Neural progenitor cell (in vitro differentiated cells): ENCODE data around the gene SLC22A15. TPM values are rescaled to one million over a fixed set of nuclear protein-coding genes. Genes with fewer than 3 reads are reported as not detected.

Source experiments
- DNase-seq: peaks from one replicate; pipeline ENCODE4 v3.0.0-alpha.2; 2016; ENCODE audit warnings: low spot score
- H2AFZ ChIP-seq: fragments of 200-600 bp; sonication (generic); replicated peaks from 2 replicates; pipeline ENCODE4 v1.6.1; 2016; ENCODE audit warnings: antibody characterized with exemption
- H3F3A ChIP-seq: fragments of 200-600 bp; sonication (generic); 2 replicates; pipeline ENCODE4 v1.6.1; 2016; ENCODE audit warnings: antibody characterized with exemption, low read depth
- H3K27ac ChIP-seq: fragments of 200-600 bp; sonication (generic); 2 replicates; pipeline ENCODE4 v1.5.1; 2016; ENCODE audit warnings: mild to moderate bottlenecking
- H3K27me3 ChIP-seq: fragments of 200-600 bp; sonication (generic); 2 replicates; pipeline ENCODE4 v1.6.1; 2016; ENCODE audit warnings: mild to moderate bottlenecking, moderate library complexity
- H3K36me3 ChIP-seq: fragments of 200-600 bp; sonication (generic); 2 replicates; pipeline ENCODE4 v1.5.1; 2016
- H3K4me1 ChIP-seq: fragments of 200-600 bp; sonication (generic); 2 replicates; pipeline ENCODE4 v1.6.1; 2016; ENCODE audit warnings: mixed run types
- H3K4me2 ChIP-seq: fragments of 200-600 bp; sonication (generic); 2 replicates; pipeline ENCODE4 v1.6.1; 2016
- H3K4me3 ChIP-seq: fragments of 200-600 bp; sonication (generic); 2 replicates; pipeline ENCODE4 v1.5.1; 2016
- H3K79me2 ChIP-seq: fragments of 200-600 bp; sonication (generic); 2 replicates; pipeline ENCODE4 v1.6.1; 2016; ENCODE audit warnings: low read depth
- H3K9ac ChIP-seq: fragments of 200-600 bp; sonication (generic); 2 replicates; pipeline ENCODE4 v1.6.1; 2016
- H3K9me3 ChIP-seq: fragments of 200-600 bp; sonication (generic); 2 replicates; pipeline ENCODE4 v1.5.1; 2016; ENCODE audit warnings: low read depth
- H4K20me1 ChIP-seq: fragments of 200-600 bp; sonication (generic); 2 replicates; pipeline ENCODE4 v1.6.1; 2016; ENCODE audit warnings: low read depth
- H3K27ac Mint-ChIP-seq: 3 replicates; pipeline ENCODE4 v1.8.0; 2021; ENCODE audit warnings: mixed read lengths
- H3K27me3 Mint-ChIP-seq: 2 replicates; pipeline ENCODE4 v1.8.0; 2022; ENCODE audit warnings: low read depth, mild to moderate bottlenecking, inconsistent platforms, moderate library complexity, mixed read lengths; ENCODE audit not compliant: insufficient read depth
- H3K36me3 Mint-ChIP-seq: 3 replicates; pipeline ENCODE4 v1.8.0; 2021; ENCODE audit warnings: mixed read lengths
- H3K4me1 Mint-ChIP-seq: 3 replicates; pipeline ENCODE4 v1.8.0; 2021; ENCODE audit warnings: mixed read lengths
- H3K4me3 Mint-ChIP-seq: 3 replicates; pipeline ENCODE4 v1.8.0; 2021; ENCODE audit warnings: mild to moderate bottlenecking, moderate library complexity, mixed read lengths
- H3K9me3 Mint-ChIP-seq: 3 replicates; pipeline ENCODE4 v1.8.0; 2020; ENCODE audit warnings: mixed read lengths
- CTCF ChIP-seq: fragments of 200-600 bp; sonication (generic); IDR thresholded peaks from 2 replicates; pipeline ENCODE4 v1.5.1; 2017; ENCODE audit warnings: antibody characterized with exemption, mild to moderate bottlenecking
- EZH2 ChIP-seq: fragments of 200-600 bp; sonication (generic); IDR thresholded peaks from 2 replicates; pipeline ENCODE4 v1.6.1; 2017; ENCODE audit warnings: antibody characterized with exemption, mild to moderate bottlenecking, moderate library complexity
- EZH2phosphoT487 ChIP-seq: fragments of 200-600 bp; sonication (generic); IDR thresholded peaks from 2 replicates; pipeline ENCODE4 v1.6.1; 2017; ENCODE audit warnings: antibody characterized with exemption
- total RNA-seq: library from RNA; depleted of rRNA; stranded (reverse); fragments of >200 nt; gene quantifications from 2 replicates; pipeline ENCODE4 v1.2.3, GENCODE V29; 2015; ENCODE audit warnings: low replicate concordance

Gene SLC22A15
- total RNA-seq, 1 donor from 2014 or later = 1.9 TPM

- H3K9me3 ChIP-seq = no peaks in the 10 kb centered on the region
- H3K36me3 ChIP-seq = no peaks in the 10 kb centered on the region
- no peak for TF ChIP-seq EZH2
- no peak for TF ChIP-seq EZH2phosphoT487
- TF ChIP-seq CTCF = no peak
- no peak overlapping the region for H3K27ac ChIP-seq
- no peaks in the 10 kb centered on the region for H3F3A ChIP-seq
- H2AFZ ChIP-seq = peak overlapping the region; percentile 68
- no peak overlapping the region for H3K4me2 ChIP-seq
- Mint-ChIP-seq H3K9me3 (no peaks in the 10 kb centered on the region), H3K36me3 (no peaks in the 10 kb centered on the region), H3K27me3 (no peaks in the 10 kb centered on the region), H3K4me1 (no peaks in the 10 kb centered on the region), H3K27ac (no peak overlapping the region), H3K4me3 (no peak overlapping the region)
- no peak overlapping the region for H3K9ac ChIP-seq
- no peaks in the 10 kb centered on the region for H3K27me3 ChIP-seq
- no peaks in the 10 kb centered on the region for H3K79me2 ChIP-seq
- DNase-seq = no peak
- no peak overlapping the region for H3K4me3 ChIP-seq
- no peaks in the 10 kb centered on the region for H3K4me1 ChIP-seq
- no peaks in the 10 kb centered on the region for H4K20me1 ChIP-seq
Measured at GRCh38 chr1:115954684-115955083, 21.6 kb upstream of the SLC22A15 start.

- Mint-ChIP-seq H3K9me3 (no peaks in the 10 kb centered on the region), H3K27ac (no peak overlapping the region), H3K27me3 (no peaks in the 10 kb centered on the region), H3K4me3 (no peak overlapping the region), H3K4me1 (no peaks in the 10 kb centered on the region), H3K36me3 (no peaks in the 10 kb centered on the region)
- Histone ChIP-seq H4K20me1 (no peaks in the 10 kb centered on the region), H3K9ac (no peak overlapping the region), H3K4me2 (no peak overlapping the region), H3K27ac (no peak overlapping the region), H3F3A (no peaks in the 10 kb centered on the region), H3K27me3 (no peaks in the 10 kb centered on the region), H3K79me2 (no peaks in the 10 kb centered on the region), H3K4me3 (no peak overlapping the region), H3K9me3 (no peaks in the 10 kb centered on the region), H2AFZ (peak overlapping the region; percentile 68), H3K36me3 (no peaks in the 10 kb centered on the region), H3K4me1 (no peaks in the 10 kb centered on the region)
- no peak for DNase-seq
- TF ChIP-seq CTCF (no peak), EZH2 (no peak), EZH2phosphoT487 (no peak)
Measured at GRCh38 chr1:115955228-115955627, 21.1 kb upstream of the SLC22A15 start.

- TF ChIP-seq EZH2phosphoT487 (no peak), EZH2 (no peak), CTCF (no peak)
- Histone ChIP-seq H4K20me1 (no peaks in the 10 kb centered on the region), H3K4me2 (no peak overlapping the region), H3K9ac (no peak overlapping the region), H3K9me3 (no peaks in the 10 kb centered on the region), H3K27me3 (no peaks in the 10 kb centered on the region), H3F3A (no peaks in the 10 kb centered on the region), H3K4me3 (no peak overlapping the region), H3K79me2 (no peaks in the 10 kb centered on the region), H3K4me1 (no peaks in the 10 kb centered on the region), H3K36me3 (no peaks in the 10 kb centered on the region), H2AFZ (no peak overlapping the region), H3K27ac (no peak overlapping the region)
- Mint-ChIP-seq H3K36me3 (no peaks in the 10 kb centered on the region), H3K4me3 (no peak overlapping the region), H3K9me3 (no peaks in the 10 kb centered on the region), H3K27ac (no peak overlapping the region), H3K4me1 (no peaks in the 10 kb centered on the region), H3K27me3 (no peaks in the 10 kb centered on the region)
- no peak for DNase-seq
Measured at GRCh38 chr1:115958866-115959265, 17.4 kb upstream of the SLC22A15 start.
